ENCODE measurements around the gene ARL14EP. TPM values are rescaled to one million over a fixed set of nuclear protein-coding genes. Genes with fewer than 3 reads are reported as not detected.

The ARL14EP gene
- total RNA-seq, 4 donors from 2014 or later = 7.9 to 24.7 (median 16.0) TPM

DNA sequence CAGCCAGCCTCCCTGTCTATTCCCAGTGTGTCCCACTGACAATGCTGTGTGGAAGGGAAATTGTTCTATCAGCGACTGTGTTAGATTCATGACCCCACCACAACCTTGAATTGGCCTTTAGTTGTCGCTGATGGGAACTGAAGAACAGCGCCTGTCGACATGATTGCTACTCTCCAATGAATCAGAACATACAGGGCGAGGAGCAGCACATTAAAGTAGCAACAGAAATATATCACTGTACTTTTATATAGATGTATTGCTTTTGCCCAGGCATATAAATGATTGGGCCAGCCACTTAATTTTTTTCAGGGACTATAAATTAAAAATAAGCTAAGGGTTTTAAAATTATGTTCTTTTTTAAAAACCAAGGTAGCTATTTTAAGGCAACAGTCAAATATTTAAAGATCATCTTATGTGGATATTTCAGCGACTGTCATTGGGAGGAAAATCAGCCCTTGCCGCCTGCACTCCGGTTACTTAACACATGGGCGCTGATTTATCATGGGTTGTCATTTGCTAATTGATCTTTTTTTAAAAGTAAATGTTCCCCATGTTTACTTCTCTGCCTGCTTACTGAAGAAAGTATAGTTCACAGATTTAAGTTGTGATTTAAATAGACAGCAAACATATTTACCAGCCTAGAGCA, 42.1 kb downstream of the ARL14EP start:
- no peaks in the 10 kb centered on the region for H3K9me3 ChIP-seq
- H3K27me3 ChIP-seq = no peaks in the 10 kb centered on the region
- H3K36me3 ChIP-seq = no peaks in the 10 kb centered on the region
- TF ChIP-seq POLR2A (IDR thresholded peaks at IDR 0.05) (no peak), POLR2AphosphoS5 (IDR thresholded peaks at IDR 0.05) (no peak), EP300 (IDR thresholded peaks at IDR 0.05; ENCODE audit: low read depth) (no peak)
- TF ChIP-seq, protein P1, sequence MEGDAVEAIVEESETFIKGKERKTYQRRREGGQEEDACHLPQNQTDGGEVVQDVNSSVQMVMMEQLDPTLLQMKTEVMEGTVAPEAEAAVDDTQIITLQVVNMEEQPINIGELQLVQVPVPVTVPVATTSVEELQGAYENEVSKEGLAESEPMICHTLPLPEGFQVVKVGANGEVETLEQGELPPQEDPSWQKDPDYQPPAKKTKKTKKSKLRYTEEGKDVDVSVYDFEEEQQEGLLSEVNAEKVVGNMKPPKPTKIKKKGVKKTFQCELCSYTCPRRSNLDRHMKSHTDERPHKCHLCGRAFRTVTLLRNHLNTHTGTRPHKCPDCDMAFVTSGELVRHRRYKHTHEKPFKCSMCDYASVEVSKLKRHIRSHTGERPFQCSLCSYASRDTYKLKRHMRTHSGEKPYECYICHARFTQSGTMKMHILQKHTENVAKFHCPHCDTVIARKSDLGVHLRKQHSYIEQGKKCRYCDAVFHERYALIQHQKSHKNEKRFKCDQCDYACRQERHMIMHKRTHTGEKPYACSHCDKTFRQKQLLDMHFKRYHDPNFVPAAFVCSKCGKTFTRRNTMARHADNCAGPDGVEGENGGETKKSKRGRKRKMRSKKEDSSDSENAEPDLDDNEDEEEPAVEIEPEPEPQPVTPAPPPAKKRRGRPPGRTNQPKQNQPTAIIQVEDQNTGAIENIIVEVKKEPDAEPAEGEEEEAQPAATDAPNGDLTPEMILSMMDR (IDR thresholded peaks at IDR 0.05) = no peak
- in situ Hi-C loops (cut with MboI; ENCODE audit: low pct_ligation_motif_present in 1 of 4, low pct_unique_long_range_greater_than_20kb in 1 of 4, low sequenced_read_pairs in 3 of 4) (loop anchor here in 2 of 4 donors (10.0 to 25.0 kb wide), 3 partner anchors 480 to 550 kb away; no protein-coding TSS in a partner anchor), intact Hi-C loops (cut with DNase I; ENCODE audit: low total_unique reads) (no loop called here)
- 73 to 82% methylated on average over 8 to 9 of the region's 9 CpGs for WGBS, 2 donors (ENCODE audit: low coverage in 1 of 2)
- no peak overlapping the region for H3K27ac ChIP-seq
- no peaks in the 10 kb centered on the region for H3K4me1 ChIP-seq
- no peak overlapping the region for H3K4me3 ChIP-seq
- DNase-seq = no peak

DNA sequence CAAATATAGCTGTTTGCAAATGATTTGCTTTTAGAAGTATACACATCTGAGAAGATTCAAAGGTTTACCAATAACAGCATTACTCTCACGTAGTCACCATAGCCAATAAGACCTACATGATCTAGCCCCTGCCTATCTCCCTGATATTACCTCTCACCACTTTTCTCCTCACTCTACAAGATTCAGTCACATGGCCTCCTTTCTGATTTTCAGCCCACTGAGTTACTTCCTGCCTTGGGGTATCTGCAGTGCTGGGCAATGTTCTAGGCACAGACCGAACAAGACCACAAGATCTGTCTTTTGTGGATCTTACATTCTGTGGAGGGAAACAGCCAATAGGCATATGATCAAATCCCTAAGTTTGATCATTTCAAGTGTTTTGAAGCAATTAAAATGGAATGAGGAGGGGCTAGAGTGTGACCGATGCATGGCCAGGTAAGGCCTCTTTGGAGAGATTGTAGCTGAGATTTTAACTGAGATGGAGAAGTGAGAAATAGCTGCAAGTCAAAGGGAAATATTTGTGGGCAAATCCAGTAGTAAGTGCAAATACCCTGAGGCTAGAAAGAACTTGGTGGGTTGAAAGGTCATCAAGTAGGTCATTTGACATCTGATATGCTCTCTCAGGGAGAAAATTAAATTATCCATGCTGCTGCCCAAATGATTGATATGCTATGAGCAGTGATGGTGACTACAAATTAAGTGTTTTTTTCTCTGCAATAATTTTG, 43.1 kb downstream of the ARL14EP start:
- no peak for DNase-seq
- TF ChIP-seq EP300 (IDR thresholded peaks at IDR 0.05; ENCODE audit: low read depth) (no peak), POLR2AphosphoS5 (IDR thresholded peaks at IDR 0.05) (no peak), POLR2A (IDR thresholded peaks at IDR 0.05) (no peak)
- TF ChIP-seq, protein P1 (IDR thresholded peaks at IDR 0.05) = no peak
- no peak overlapping the region for H3K27ac ChIP-seq
- H3K4me3 ChIP-seq = no peak overlapping the region
- in situ Hi-C loops (cut with MboI; ENCODE audit: low pct_ligation_motif_present in 1 of 4, low pct_unique_long_range_greater_than_20kb in 1 of 4, low sequenced_read_pairs in 3 of 4) = loop anchor here in 2 of 4 donors (10.0 to 25.0 kb wide), 3 partner anchors 479 to 549 kb away; no protein-coding TSS in a partner anchor
- no peaks in the 10 kb centered on the region for H3K4me1 ChIP-seq
- H3K9me3 ChIP-seq = no peaks in the 10 kb centered on the region
- 86 to 87% methylated on average over 1 to 3 of the region's 3 CpGs for WGBS, 2 donors (ENCODE audit: low coverage in 1 of 2)
- no peaks in the 10 kb centered on the region for H3K36me3 ChIP-seq
- H3K27me3 ChIP-seq = no peaks in the 10 kb centered on the region
- intact Hi-C loops (cut with DNase I; ENCODE audit: low total_unique reads) = no loop called here

DNA sequence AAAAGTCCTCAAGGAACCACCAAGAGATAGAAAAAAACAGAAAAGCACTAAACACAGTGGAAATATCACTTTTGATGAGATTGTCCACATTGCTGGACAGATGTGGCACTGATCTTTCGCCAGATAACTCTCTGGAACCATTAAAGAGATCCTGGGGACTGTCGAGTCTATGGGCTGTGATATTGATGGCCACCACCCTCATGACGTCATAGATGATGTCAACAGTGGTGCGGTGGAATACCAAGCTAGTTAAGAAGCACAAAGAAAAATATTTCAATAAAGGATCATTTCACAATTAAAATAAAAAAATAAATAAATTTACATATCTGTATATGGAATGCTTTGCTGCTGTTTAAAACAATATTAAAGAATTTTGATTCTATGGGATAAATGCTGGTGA, 45.5 kb downstream of the ARL14EP start:
- WGBS, 2 donors (ENCODE audit: low coverage in 1 of 2) = 84 to 85% methylated on average over 4 of the region's 4 CpGs
- H3K4me1 ChIP-seq = no peaks in the 10 kb centered on the region
- TF ChIP-seq POLR2AphosphoS5 (IDR thresholded peaks at IDR 0.05) = no peak
- TF ChIP-seq POLR2A (IDR thresholded peaks at IDR 0.05) = no peak
- TF ChIP-seq EP300 (IDR thresholded peaks at IDR 0.05; ENCODE audit: low read depth) = no peak
- TF ChIP-seq, protein P1 (IDR thresholded peaks at IDR 0.05) = no peak
- H3K27ac ChIP-seq = no peak overlapping the region
- intact Hi-C loops (cut with DNase I; ENCODE audit: low total_unique reads) (no loop called here), in situ Hi-C loops (cut with MboI; ENCODE audit: low pct_ligation_motif_present in 1 of 4, low pct_unique_long_range_greater_than_20kb in 1 of 4, low sequenced_read_pairs in 3 of 4) (loop anchor here in 2 of 4 donors (10.0 to 25.0 kb wide), 3 partner anchors 476 to 546 kb away; no protein-coding TSS in a partner anchor)
- H3K4me3 ChIP-seq = no peak overlapping the region
- H3K27me3 ChIP-seq = no peaks in the 10 kb centered on the region
- no peak for DNase-seq
- H3K9me3 ChIP-seq = no peaks in the 10 kb centered on the region
- H3K36me3 ChIP-seq = no peaks in the 10 kb centered on the region

DNA sequence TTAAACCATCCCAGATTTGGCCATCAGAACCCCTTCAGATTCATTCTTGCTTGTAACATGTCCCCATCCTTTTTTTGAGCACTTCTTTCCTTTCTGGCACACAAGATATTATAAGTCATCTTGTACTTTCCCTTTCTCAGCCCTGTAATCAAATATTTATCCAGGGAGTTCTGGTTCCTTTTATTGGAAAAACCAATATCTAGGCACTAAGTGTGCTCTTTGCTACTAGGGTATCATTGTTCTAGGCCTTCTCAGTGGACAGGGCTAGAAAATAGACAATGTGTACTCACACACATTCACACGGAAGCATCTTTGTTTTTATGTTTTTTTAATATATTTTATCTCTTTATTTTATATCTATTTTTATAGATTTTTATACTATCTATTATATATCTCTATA, 47.3 kb downstream of the ARL14EP start:
- Histone ChIP-seq H3K9me3 (no peaks in the 10 kb centered on the region), H3K36me3 (no peaks in the 10 kb centered on the region), H3K27ac (no peak overlapping the region), H3K4me1 (no peaks in the 10 kb centered on the region), H3K27me3 (no peaks in the 10 kb centered on the region), H3K4me3 (no peak overlapping the region)
- intact Hi-C loops (cut with DNase I; ENCODE audit: low total_unique reads) = no loop called here
- DNase-seq = no peak
- in situ Hi-C loops (cut with MboI; ENCODE audit: low pct_ligation_motif_present in 1 of 4, low pct_unique_long_range_greater_than_20kb in 1 of 4, low sequenced_read_pairs in 3 of 4) = loop anchor here in 1 of 4 donors (25.0 kb wide), 1 partner anchor 542 kb away; no protein-coding TSS in a partner anchor
- TF ChIP-seq, protein P1 (IDR thresholded peaks at IDR 0.05) = no peak
- TF ChIP-seq EP300 (IDR thresholded peaks at IDR 0.05; ENCODE audit: low read depth) (no peak), POLR2AphosphoS5 (IDR thresholded peaks at IDR 0.05) (no peak), POLR2A (IDR thresholded peaks at IDR 0.05) (no peak)
- 36 to 88% methylated on average over 1 of the region's 1 CpG for WGBS, 2 donors (ENCODE audit: low coverage in 1 of 2)
